GM10266 (cell line): ENCODE results near the gene CNTFR.

ENCODE experiments used
- DNase-seq: peaks from one replicate; pipeline ENCODE4 v3.0.0; 2012; ENCODE audit errors: extremely low spot score
- CTCF ChIP-seq: IDR thresholded peaks from 2 replicates; pipeline ENCODE4 v1.5.1; 2012; ENCODE audit warnings: mild to moderate bottlenecking, low read depth; ENCODE audit not compliant: control insufficient read depth, insufficient read depth; ENCODE audit errors: missing control alignments

The CNTFR gene

GRCh38 chr9:34524349-34524748 is 65.2 kb downstream of the CNTFR start:
- no peak for TF ChIP-seq CTCF
- no peak for DNase-seq

GRCh38 chr9:34522971-34523797 is 66.3 kb downstream of the CNTFR start, which contains the start of gene ENHO:
Gene ENHO (minus strand): TSS chr9:34522990. CDS start chr9:34521695, 1,295 bp downstream.
- no peak for TF ChIP-seq CTCF
- DNase-seq, result peak; percentile 96

- no peak for DNase-seq
- no peak for TF ChIP-seq CTCF
Observed at GRCh38 chr9:34522091-34522887, 67.2 kb downstream of the CNTFR start.

- no peak for DNase-seq
- no peak for TF ChIP-seq CTCF
Observed at GRCh38 chr9:34521406-34522045, 68.0 kb downstream of the CNTFR start.

- no peak for DNase-seq
- TF ChIP-seq CTCF, result no peak
Observed at GRCh38 chr9:34520505-34521385, 68.8 kb downstream of the CNTFR start.

- no peak for DNase-seq
- TF ChIP-seq CTCF, result no peak
Observed at GRCh38 chr9:34520096-34520495, 69.4 kb downstream of the CNTFR start.
